Fibroblast of lung (primary cell): Measurements from ENCODE around the gene ALDH1A1. TPM values are rescaled to one million over a fixed set of nuclear protein-coding genes. Genes with fewer than 3 reads are reported as not detected.
A peak's percentile ranks its signal among the peaks of the same experiment; 100 is the strongest.

Experiments
- DNase-seq, 2 donors: peaks; one replicate each; pipeline versions ENCODE4 v3.0.0 to v3.0.0-alpha.2; 2010; ENCODE audit warnings: low read depth in 2 of 2
- H2AFZ ChIP-seq: 2 replicates; pipeline ENCODE4 v1.5.1; 2012; ENCODE audit warnings: low read length, control low read depth, inconsistent platforms
- H3K27ac ChIP-seq: 2 replicates; pipeline ENCODE4 v1.5.1; 2011; ENCODE audit warnings: low read length, control low read depth; ENCODE audit not compliant: insufficient read depth
- H3K27me3 ChIP-seq: 2 replicates; pipeline ENCODE4 v1.5.1; 2011; ENCODE audit warnings: mild to moderate bottlenecking, low read length; ENCODE audit not compliant: control insufficient read depth, insufficient read depth
- H3K36me3 ChIP-seq: 2 replicates; pipeline ENCODE4 v1.5.1; 2011; ENCODE audit warnings: low read length; ENCODE audit not compliant: control insufficient read depth, insufficient read depth
- H3K4me1 ChIP-seq: 2 replicates; pipeline ENCODE4 v1.5.1; 2011; ENCODE audit warnings: low read length; ENCODE audit not compliant: control insufficient read depth, insufficient read depth; ENCODE audit errors: extremely low read depth
- H3K4me2 ChIP-seq: 2 replicates; pipeline ENCODE4 v1.5.1; 2011; ENCODE audit warnings: low read length, control low read depth; ENCODE audit not compliant: insufficient read depth; ENCODE audit errors: extremely low read depth
- H3K4me3 ChIP-seq, 4 experiments: fragments of 200-600 bp in 1 of 4; sonication (generic) in 1 of 4; replicated peaks in 1 of 4; 2 replicates each; pipeline ENCODE4 v1.5.1; 2011 to 2016; ENCODE audit warnings: low read length in 4 of 4, low read depth in 3 of 4, mild to moderate bottlenecking in 3 of 4, control low read depth in 2 of 4, inconsistent platforms in 1 of 4, mixed read lengths in 1 of 4; ENCODE audit not compliant: insufficient read depth in 1 of 4; ENCODE audit errors: control extremely low read depth in 1 of 4
- H3K79me2 ChIP-seq: 2 replicates; pipeline ENCODE4 v1.5.1; 2012; ENCODE audit warnings: mild to moderate bottlenecking, low read length, inconsistent platforms; ENCODE audit not compliant: control insufficient read depth, insufficient read depth
- H3K9ac ChIP-seq: 2 replicates; pipeline ENCODE4 v1.5.1; 2011; ENCODE audit warnings: mild to moderate bottlenecking, low read length, control low read depth; ENCODE audit not compliant: insufficient read depth
- H3K9me3 ChIP-seq: 2 replicates; pipeline ENCODE4 v1.5.1; 2012; ENCODE audit warnings: low read depth, low read length; ENCODE audit not compliant: control insufficient read depth, insufficient read depth
- H4K20me1 ChIP-seq: 2 replicates; pipeline ENCODE4 v1.5.1; 2011; ENCODE audit warnings: low read length; ENCODE audit not compliant: control insufficient read depth, insufficient read depth; ENCODE audit errors: extremely low read depth
- CTCF ChIP-seq, 2 donors: IDR thresholded peaks in 1 of 2; conservative IDR thresholded peaks in 1 of 2; 1 replicate in 1 of 2; 2 replicates in 1 of 2; pipeline ENCODE4 v1.5.1; 2011 to 2012; ENCODE audit warnings: low read length in 2 of 2, control low read depth in 1 of 2, inconsistent platforms in 1 of 2, low read depth in 1 of 2, mild to moderate bottlenecking in 1 of 2
- EZH2 ChIP-seq: IDR thresholded peaks from 2 replicates; pipeline ENCODE4 v1.5.1; 2012; ENCODE audit warnings: low read length, control low read depth, mild to moderate bottlenecking; ENCODE audit errors: missing control alignments
- polyA plus RNA-seq, 2 donors: library from polyadenylated mRNA; depleted of rRNA in 1 of 2; stranded (reverse) in 1 of 2; unstranded in 1 of 2; fragments of >200 nt; gene quantifications; 2 replicates each; pipeline ENCODE4 v1.2.1, GENCODE V29; 2011 to 2012; ENCODE audit warnings: missing spikeins in 1 of 2
- total RNA-seq: library from RNA; depleted of rRNA; stranded (reverse); fragments of >200 nt; gene quantifications from 2 replicates; pipeline ENCODE4 v1.2.1, GENCODE V29; 2014

ALDH1A1 gene
- total and polyA plus RNA-seq, 2 donors (not counting 1 experiment from before 2014, with no cell fraction given), result 7.4 to 46.1 TPM

GRCh38 chr9:72896439-72896838 lies 56.4 kb downstream of the ALDH1A1 start:
- Histone ChIP-seq H3K4me2 (no peak overlapping the region), H3K27ac (no peak overlapping the region), H3K9me3 (no peaks in the 10 kb centered on the region), H3K9ac (no peak overlapping the region), H3K79me2 (no peaks in the 10 kb centered on the region), H4K20me1 (no peaks in the 10 kb centered on the region), H3K36me3 (no peaks in the 10 kb centered on the region), H3K4me1 (no peaks in the 10 kb centered on the region), H3K27me3 (no peaks in the 10 kb centered on the region), H2AFZ (no peak overlapping the region), H3K4me3 (no peak overlapping the region)
- TF ChIP-seq CTCF (conservative IDR thresholded peaks at IDR 0.05 in 1 of 2, IDR thresholded peaks at IDR 0.05 in 1 of 2; ENCODE audit: low read depth in 1 of 2, low read length in 2 of 2) (no peak), EZH2 (no peak)
- no peak for DNase-seq

GRCh38 chr9:72895122-72895521 lies 57.7 kb downstream of the ALDH1A1 start:
- Histone ChIP-seq H3K4me3 (no peak overlapping the region), H3K27me3 (no peaks in the 10 kb centered on the region), H3K4me2 (no peak overlapping the region), H3K27ac (no peak overlapping the region), H3K9ac (no peak overlapping the region), H3K79me2 (no peaks in the 10 kb centered on the region), H2AFZ (no peak overlapping the region), H3K36me3 (no peaks in the 10 kb centered on the region), H3K4me1 (no peaks in the 10 kb centered on the region), H3K9me3 (no peaks in the 10 kb centered on the region), H4K20me1 (no peaks in the 10 kb centered on the region)
- no peak for DNase-seq
- TF ChIP-seq CTCF (conservative IDR thresholded peaks at IDR 0.05 in 1 of 2, IDR thresholded peaks at IDR 0.05 in 1 of 2; ENCODE audit: low read depth in 1 of 2, low read length in 2 of 2), result no peak
- no peak for TF ChIP-seq EZH2

- no peak for TF ChIP-seq CTCF (conservative IDR thresholded peaks at IDR 0.05 in 1 of 2, IDR thresholded peaks at IDR 0.05 in 1 of 2; ENCODE audit: low read depth in 1 of 2, low read length in 2 of 2)
- TF ChIP-seq EZH2, result no peak
These were observed 58.5 kb downstream of the ALDH1A1 start for GRCh38 chr9:72894342-72894741.

More at GRCh38 chr9:72894342-72894741, 58.5 kb downstream of the ALDH1A1 start:
- no peak overlapping the region for H3K4me2 ChIP-seq
- H3K4me1 ChIP-seq, result no peaks in the 10 kb centered on the region
- DNase-seq, result peak; percentile 14 to 82
- H3K27me3 ChIP-seq, result no peaks in the 10 kb centered on the region
- H3K79me2 ChIP-seq, result no peaks in the 10 kb centered on the region
- no peak overlapping the region for H3K4me3 ChIP-seq
- no peak overlapping the region for H3K9ac ChIP-seq
- no peaks in the 10 kb centered on the region for H3K9me3 ChIP-seq
- no peak overlapping the region for H2AFZ ChIP-seq
- H3K27ac ChIP-seq, result no peak overlapping the region
- no peaks in the 10 kb centered on the region for H4K20me1 ChIP-seq
- H3K36me3 ChIP-seq, result no peaks in the 10 kb centered on the region
